SW480 (cell line): ENCODE results near the gene RASGRP1.

Experiments used
- DNase-seq: peaks from one replicate; pipeline ENCODE4 v3.0.0-alpha.2; 2016; ENCODE audit warnings: low spot score

The RASGRP1 gene

DNA sequence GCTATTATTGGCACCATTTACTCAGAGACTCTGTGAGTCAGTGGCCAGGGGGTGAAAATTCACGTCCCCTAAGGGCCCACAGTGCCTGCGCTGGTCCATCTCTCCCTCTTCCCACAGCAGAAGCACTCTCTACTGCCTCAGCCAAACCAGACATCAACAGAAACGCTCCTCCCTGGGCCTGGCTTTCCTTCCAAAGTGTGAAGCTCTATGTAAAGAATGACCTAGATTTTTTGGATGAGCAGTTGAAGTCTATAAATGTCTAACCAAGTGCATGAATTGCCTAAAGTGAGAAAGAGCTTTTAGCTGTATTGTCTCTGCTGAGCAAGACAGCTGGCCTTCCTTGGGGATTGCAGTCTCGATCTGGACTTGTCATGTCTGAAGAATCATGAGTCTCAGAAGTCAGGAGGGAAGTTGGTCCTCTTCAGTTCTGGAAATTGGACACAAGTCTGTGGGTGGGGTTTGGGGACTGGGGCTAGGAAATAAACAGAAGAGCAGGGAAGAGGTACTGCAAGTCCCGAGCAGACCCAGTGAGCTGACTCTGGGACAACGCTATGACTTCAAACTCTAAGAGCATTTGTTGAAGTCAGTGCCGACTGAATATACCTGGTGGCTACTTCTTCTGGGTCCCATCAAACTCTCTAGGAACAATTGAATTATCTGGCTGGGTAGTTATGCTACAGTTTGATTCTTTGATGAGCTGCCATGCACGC lies 29.0 kb downstream of the RASGRP1 start:
- DNase-seq = no peak

DNA sequence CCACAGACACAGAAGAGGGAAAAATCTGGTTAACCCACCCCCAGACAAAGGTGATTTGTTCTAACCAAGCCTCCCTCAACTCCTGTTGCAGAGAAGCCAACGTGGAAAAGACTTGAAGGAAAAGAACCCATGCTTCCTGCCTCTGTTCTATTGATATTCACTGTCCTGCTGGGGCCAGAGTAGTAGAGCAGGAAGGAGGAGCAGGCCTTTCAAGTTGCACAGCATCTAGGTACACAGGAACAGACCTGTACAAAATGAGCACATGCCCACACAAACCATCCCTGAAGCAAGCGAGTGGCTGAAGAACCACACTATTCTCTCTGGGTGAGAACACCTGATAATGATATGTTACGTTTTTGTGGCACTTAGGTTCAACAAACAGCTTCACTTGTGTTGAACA lies 29.9 kb downstream of the RASGRP1 start:
- DNase-seq = no peak

- DNase-seq = no peak
Observed at GRCh38 chr15:38533926-38534325, 30.7 kb downstream of the RASGRP1 start.

DNA sequence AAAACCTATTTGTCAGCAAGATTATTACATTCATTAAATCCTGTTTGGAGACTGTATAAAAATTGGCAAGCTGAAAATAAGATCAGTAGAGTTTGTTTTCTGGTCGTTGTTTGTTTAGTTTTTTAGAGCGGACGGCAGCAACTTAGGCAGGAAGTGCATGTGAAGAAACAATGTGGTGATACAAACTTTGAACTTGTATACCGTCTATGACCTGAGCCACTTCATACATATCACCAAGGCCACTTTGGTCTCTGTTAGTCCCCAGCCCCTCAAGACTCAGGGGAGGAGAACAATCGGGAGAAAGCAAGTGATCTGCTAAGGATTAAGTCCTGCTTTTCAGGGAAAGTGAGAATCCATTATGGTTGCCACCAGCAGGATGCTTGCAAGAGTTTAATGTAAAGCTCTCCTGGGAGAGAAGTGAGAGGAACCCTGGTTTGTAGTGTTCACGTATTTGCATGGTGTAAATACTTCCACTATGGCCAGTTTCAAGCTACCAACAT lies 31.1 kb downstream of the RASGRP1 start:
- DNase-seq = no peak

DNA sequence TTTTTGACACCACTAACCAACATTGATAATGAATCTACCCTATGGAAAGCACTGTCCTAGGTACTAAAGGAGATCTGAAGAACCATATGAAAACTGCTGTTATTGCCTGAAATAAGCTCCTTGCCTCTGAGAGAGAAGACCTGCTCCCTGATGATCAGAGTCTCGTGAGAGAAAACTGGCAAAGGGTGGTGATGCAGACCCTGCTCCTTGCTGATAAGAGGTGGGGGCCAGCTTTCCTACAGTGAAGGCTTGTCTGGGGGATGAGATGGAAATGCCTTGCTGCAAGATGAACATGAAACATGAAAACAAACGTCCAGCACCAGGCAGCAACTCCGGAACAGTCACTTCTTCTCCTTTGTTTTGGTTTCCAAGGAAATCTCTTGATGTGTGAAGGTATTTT lies 31.9 kb downstream of the RASGRP1 start:
- DNase-seq = no peak

GRCh38 chr15:38531509-38531908 lies 33.1 kb downstream of the RASGRP1 start:
- peak; percentile 64 for DNase-seq

DNA sequence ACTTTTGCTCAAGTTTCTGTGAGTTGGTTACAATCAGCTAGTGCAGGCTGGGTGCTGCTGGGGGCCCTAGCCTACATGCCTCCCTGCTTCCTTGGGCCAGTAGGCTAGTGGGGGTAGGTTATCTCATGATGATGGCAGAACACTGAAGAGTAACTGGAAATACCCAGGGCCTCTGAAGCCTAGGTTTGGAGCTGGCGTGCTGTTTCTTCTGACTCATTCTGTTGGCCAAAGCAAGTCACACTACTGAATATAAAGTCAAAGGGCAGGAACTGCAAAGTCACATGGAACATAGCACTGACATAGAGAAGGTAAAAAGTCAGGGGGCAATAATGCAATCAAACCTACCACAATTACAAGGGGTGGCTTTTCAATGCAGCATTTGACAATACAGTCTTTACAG lies 34.5 kb downstream of the RASGRP1 start:
- no peak for DNase-seq

DNA sequence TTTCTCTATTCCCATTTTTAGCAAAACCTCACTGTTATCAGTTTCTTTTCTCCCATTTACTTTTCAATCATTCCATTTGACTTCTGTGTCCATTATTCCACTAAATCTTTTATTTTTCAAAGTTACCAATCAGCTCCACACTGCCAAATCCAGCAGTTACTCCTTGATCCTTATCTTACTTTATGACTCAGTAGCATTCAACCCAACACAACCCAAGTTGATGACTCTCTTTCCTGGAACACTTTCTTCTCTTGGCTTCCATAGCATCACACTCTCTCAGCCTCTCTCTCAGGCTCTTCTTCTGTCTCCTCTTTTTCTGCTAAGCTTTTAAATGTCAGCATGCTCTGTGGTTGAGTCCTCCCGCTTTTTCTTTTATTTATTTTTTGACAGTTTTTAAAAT lies 36.3 kb downstream of the RASGRP1 start:
- no peak for DNase-seq

DNA sequence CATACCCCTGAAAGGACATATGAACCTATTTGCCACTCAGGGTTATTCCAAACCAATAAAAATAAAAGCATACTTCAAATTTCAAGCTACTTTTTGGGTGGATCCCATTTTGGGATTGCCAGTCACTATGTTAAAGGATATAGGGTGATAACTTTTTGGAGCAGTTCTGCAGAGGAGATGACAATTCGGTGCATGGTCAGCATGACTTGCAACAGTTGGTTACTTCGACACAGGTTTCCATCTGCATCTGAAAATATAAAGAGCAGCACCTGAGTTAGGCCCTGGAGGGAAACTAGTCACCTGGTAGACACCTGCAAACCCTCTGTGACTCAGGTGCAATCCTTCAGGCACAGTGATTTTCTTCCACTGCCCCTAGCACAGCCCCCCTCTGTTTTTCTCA lies 38.5 kb downstream of the RASGRP1 start:
- no peak for DNase-seq

- no peak for DNase-seq
Observed at GRCh38 chr15:38525489-38525888, 39.1 kb downstream of the RASGRP1 start.

DNA sequence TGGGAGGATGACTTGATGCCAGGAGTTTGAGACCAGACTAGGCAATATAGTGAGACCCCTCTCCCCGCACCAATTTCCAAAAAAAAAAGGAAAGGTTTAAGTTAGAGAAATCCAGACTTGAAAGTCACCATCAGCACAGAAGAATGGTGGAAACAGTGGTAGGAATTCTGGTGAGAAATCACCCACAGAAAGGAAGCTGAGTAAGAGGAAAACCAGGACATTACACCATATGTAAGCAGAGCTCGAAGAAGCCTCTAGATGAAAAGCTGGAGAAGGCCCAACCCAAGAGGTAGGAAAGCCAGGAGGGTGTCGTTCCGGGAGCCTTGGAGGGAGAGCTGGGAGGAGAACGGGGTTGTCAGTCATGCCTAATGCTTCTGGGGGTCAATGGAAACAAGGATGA lies 40.5 kb downstream of the RASGRP1 start:
- no peak for DNase-seq

DNA sequence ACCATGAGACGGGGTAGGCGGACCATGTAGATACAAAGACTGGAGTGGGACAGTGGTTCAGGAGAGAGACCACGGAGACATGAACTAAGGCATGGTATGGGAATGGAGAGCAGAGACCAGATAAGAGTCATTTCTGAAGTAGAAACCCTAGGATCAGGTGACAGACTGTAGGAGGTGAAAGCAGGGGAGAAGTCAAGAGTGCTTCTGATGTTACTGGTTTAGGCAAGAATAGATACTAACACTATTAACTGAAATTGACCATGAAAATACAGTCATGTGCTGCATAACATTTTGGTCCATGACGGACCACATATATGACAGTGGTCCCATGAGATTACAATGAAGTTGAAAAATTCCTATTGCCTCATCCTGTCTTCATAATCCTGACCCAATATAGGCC lies 41.7 kb downstream of the RASGRP1 start:
- no peak for DNase-seq

DNA sequence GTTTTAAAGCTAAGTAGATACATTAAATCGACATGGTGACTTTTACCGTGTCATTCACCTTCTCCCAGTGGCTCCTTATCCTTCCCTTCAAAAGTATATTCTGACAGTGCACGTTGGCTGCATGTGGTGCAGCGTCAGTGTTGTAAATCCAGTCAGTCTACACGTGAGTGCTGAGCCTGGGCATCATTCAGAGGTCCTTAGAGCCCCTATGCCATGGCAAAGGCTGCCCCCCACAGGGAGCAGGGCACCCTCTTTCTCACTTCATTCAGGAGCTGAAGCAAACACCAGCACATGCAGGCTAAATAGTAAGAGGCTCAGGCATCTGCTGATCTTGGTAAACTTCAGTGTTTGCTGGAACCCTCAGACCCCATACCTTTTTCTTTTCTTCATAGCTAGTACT lies 43.3 kb downstream of the RASGRP1 start:
- no peak for DNase-seq

GRCh38 chr15:38520035-38520434 lies 44.6 kb downstream of the RASGRP1 start:
- no peak for DNase-seq

DNA sequence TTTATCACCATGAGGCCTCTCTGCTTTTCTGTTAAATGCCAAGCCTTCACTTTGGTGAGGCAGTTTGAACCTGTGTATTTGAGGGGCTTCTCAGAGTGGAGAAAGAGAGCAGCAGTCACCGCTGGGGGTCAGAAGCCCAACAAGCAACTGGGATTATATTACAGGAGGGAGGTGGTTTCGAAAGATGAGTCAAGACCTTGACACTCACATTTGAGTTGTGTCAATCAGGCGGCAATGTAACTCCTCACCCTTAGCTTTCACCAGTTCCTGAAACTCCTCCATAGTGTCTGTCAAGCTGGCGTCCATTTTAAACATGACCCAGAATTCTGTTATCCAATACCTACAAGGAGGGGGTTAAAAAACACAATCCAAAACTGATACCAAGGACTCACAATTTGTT lies 46.5 kb downstream of the RASGRP1 start:
- no peak for DNase-seq

GRCh38 chr15:38517312-38517975 lies 47.2 kb downstream of the RASGRP1 start:
- DNase-seq = no peak

GRCh38 chr15:38516626-38517025 lies 48.0 kb downstream of the RASGRP1 start:
- no peak for DNase-seq

DNA sequence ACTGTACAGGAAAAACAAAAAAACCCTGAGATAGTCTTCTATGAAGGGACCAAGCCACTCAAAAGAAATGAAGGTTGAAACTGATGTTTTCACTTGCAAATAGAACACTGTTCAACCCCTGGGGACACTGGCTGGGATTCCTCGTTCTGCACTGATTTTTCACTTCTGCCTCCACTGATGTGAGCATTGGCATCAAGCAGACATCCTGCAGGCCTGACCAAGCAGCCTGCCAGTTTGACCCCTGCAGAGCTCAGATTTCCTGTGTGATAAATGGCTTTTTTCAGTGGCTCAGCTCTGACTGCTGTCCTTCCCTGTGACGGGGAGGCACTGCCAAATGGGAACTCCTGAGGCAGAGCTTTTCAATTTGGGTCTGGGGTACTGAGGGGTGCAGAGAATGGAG lies 50.0 kb downstream of the RASGRP1 start:
- no peak for DNase-seq

GRCh38 chr15:38512901-38513300 lies 51.7 kb downstream of the RASGRP1 start:
- no peak for DNase-seq

GRCh38 chr15:38509152-38509551 lies 55.5 kb downstream of the RASGRP1 start:
- no peak for DNase-seq

- no peak for DNase-seq
Observed at GRCh38 chr15:38508647-38509046, 56.0 kb downstream of the RASGRP1 start.

- DNase-seq = no peak
Observed at GRCh38 chr15:38507570-38507969, 57.0 kb downstream of the RASGRP1 start.

GRCh38 chr15:38506997-38507396 lies 57.6 kb downstream of the RASGRP1 start:
- no peak for DNase-seq
